ENCODE measurements around the gene PARP9.

PARP9 gene

GRCh38 chr3:122546151-122546550 is 17.9 kb downstream of the PARP9 start:
- H3K4me3 ChIP-seq (ENCODE audit: low read depth, low read length), result no peak overlapping the region
- H3K4me1 ChIP-seq, result no peaks in the 10 kb centered on the region
- H3K27me3 ChIP-seq (ENCODE audit: control insufficient read depth, insufficient read depth, low read length), result no peaks in the 10 kb centered on the region
- H3K79me2 ChIP-seq, result peaks cover 4% of the 10 kb centered on the region
- TF ChIP-seq CTCF (IDR thresholded peaks at IDR 0.05), result no peak
- no peaks in the 10 kb centered on the region for H3K9me3 ChIP-seq (ENCODE audit: control insufficient read depth, low read length)
- H2AFZ ChIP-seq, result no peak overlapping the region
- no peaks in the 10 kb centered on the region for H3K36me3 ChIP-seq (ENCODE audit: control insufficient read depth, insufficient read depth, low read length)
- no peak overlapping the region for H3K27ac ChIP-seq
- H3K4me2 ChIP-seq (ENCODE audit: low read length), result no peak overlapping the region
- no peak overlapping the region for H3K9ac ChIP-seq

- peaks cover under 1% of the 10 kb centered on the region for H3K79me2 ChIP-seq
- no peak for TF ChIP-seq CTCF (IDR thresholded peaks at IDR 0.05)
- no peaks in the 10 kb centered on the region for H3K27me3 ChIP-seq (ENCODE audit: control insufficient read depth, insufficient read depth, low read length)
- no peak overlapping the region for H3K9ac ChIP-seq
- H3K27ac ChIP-seq, result no peak overlapping the region
- no peaks in the 10 kb centered on the region for H3K9me3 ChIP-seq (ENCODE audit: control insufficient read depth, low read length)
- no peak overlapping the region for H2AFZ ChIP-seq
- peaks cover 6% of the 10 kb centered on the region for H3K4me1 ChIP-seq
- no peaks in the 10 kb centered on the region for H3K36me3 ChIP-seq (ENCODE audit: control insufficient read depth, insufficient read depth, low read length)
- no peak overlapping the region for H3K4me2 ChIP-seq (ENCODE audit: low read length)
- H3K4me3 ChIP-seq (ENCODE audit: low read depth, low read length), result no peak overlapping the region
These were observed 25.1 kb downstream of the PARP9 start for GRCh38 chr3:122538956-122539490.

- Histone ChIP-seq H3K9ac (no peak overlapping the region), H3K79me2 (no peaks in the 10 kb centered on the region), H3K9me3 (ENCODE audit: control insufficient read depth, low read length) (no peaks in the 10 kb centered on the region), H3K4me1 (peaks cover 6% of the 10 kb centered on the region), H2AFZ (no peak overlapping the region), H3K4me3 (ENCODE audit: low read depth, low read length) (no peak overlapping the region), H3K27ac (no peak overlapping the region), H3K4me2 (ENCODE audit: low read length) (no peak overlapping the region), H3K27me3 (ENCODE audit: control insufficient read depth, insufficient read depth, low read length) (no peaks in the 10 kb centered on the region), H3K36me3 (ENCODE audit: control insufficient read depth, insufficient read depth, low read length) (no peaks in the 10 kb centered on the region)
- no peak for TF ChIP-seq CTCF (IDR thresholded peaks at IDR 0.05)
These were observed 27.5 kb downstream of the PARP9 start for GRCh38 chr3:122536632-122537001.

GRCh38 chr3:122535964-122536631 is 28.0 kb downstream of the PARP9 start:
- H3K4me2 ChIP-seq (ENCODE audit: low read length), result peak overlapping the region; percentile 15
- no peak overlapping the region for H3K27ac ChIP-seq
- no peaks in the 10 kb centered on the region for H3K79me2 ChIP-seq
- no peak overlapping the region for H3K9ac ChIP-seq
- H3K4me1 ChIP-seq, result peaks cover 6% of the 10 kb centered on the region
- H2AFZ ChIP-seq, result no peak overlapping the region
- no peaks in the 10 kb centered on the region for H3K27me3 ChIP-seq (ENCODE audit: control insufficient read depth, insufficient read depth, low read length)
- H3K9me3 ChIP-seq (ENCODE audit: control insufficient read depth, low read length), result no peaks in the 10 kb centered on the region
- TF ChIP-seq CTCF (IDR thresholded peaks at IDR 0.05), result no peak
- H3K36me3 ChIP-seq (ENCODE audit: control insufficient read depth, insufficient read depth, low read length), result no peaks in the 10 kb centered on the region
- no peak overlapping the region for H3K4me3 ChIP-seq (ENCODE audit: low read depth, low read length)

- Histone ChIP-seq H3K4me3 (ENCODE audit: low read depth, low read length) (no peak overlapping the region), H2AFZ (no peak overlapping the region), H3K4me2 (ENCODE audit: low read length) (no peak overlapping the region), H3K36me3 (ENCODE audit: control insufficient read depth, insufficient read depth, low read length) (no peaks in the 10 kb centered on the region), H3K9me3 (ENCODE audit: control insufficient read depth, low read length) (no peaks in the 10 kb centered on the region), H3K79me2 (no peaks in the 10 kb centered on the region), H3K27me3 (ENCODE audit: control insufficient read depth, insufficient read depth, low read length) (no peaks in the 10 kb centered on the region), H3K4me1 (peaks cover 6% of the 10 kb centered on the region), H3K9ac (no peak overlapping the region), H3K27ac (no peak overlapping the region)
- no peak for TF ChIP-seq CTCF (IDR thresholded peaks at IDR 0.05)
These were observed 30.2 kb downstream of the PARP9 start for GRCh38 chr3:122533931-122534334.

Measured in parathyroid adenoma (tissue), 2 donors.